Activated T-helper 2 cell treated with anti-CD3 and anti-CD28 coated beads, Interferon-gamma antibody, Interleukin-2, Interleukin-4, amounts not matched to agents 10 μg/mL and 5 μg/mL and 100 μg/mL, durations not matched to agents 14 hours and 24 hours and 36 hours (primary cell): Measurements from ENCODE around the gene LMX1B. TPM values are rescaled to one million over a fixed set of nuclear protein-coding genes. Genes with fewer than 3 reads are reported as not detected.
A peak's percentile ranks its signal among the peaks of the same experiment; 100 is the strongest.

Experiments used
- DNase-seq: peaks from one replicate; pipeline ENCODE4 v3.0.0; 2021; ENCODE audit warnings: low spot score
- H3K27ac Mint-ChIP-seq: one replicate; pipeline ENCODE4 v1.8.0; 2021; ENCODE audit warnings: mixed read lengths
- H3K27me3 Mint-ChIP-seq: one replicate; pipeline ENCODE4 v1.8.0; 2021; ENCODE audit warnings: low read depth, mixed read lengths
- H3K36me3 Mint-ChIP-seq: one replicate; pipeline ENCODE4 v1.8.0; 2021; ENCODE audit warnings: low read depth, mixed read lengths
- H3K4me1 Mint-ChIP-seq: one replicate; pipeline ENCODE4 v1.8.0; 2021; ENCODE audit warnings: low read depth, mixed read lengths
- H3K4me3 Mint-ChIP-seq: one replicate; pipeline ENCODE4 v1.8.0; 2021; ENCODE audit warnings: low read depth, mild to moderate bottlenecking, moderate library complexity, mixed read lengths
- H3K9me3 Mint-ChIP-seq: one replicate; pipeline ENCODE4 v1.8.0; 2021; ENCODE audit warnings: mixed read lengths
- intact Hi-C: fragments of 100-400 bp; cut with micrococcal nuclease; formaldehyde crosslinking; loops from one replicate; pipeline ENCODE4 v1.15.1; 2023
- total RNA-seq: library from RNA; stranded (reverse); gene quantifications from 2 replicates; pipeline ENCODE4 v1.2.3, GENCODE V29; 2022

Gene LMX1B
- total RNA-seq, 1 donor from 2014 or later, result not detected

- no peak overlapping the region for H3K27ac Mint-ChIP-seq
- H3K4me3 Mint-ChIP-seq, result no peak overlapping the region
- H3K9me3 Mint-ChIP-seq, result no peaks in the 10 kb centered on the region
- no peaks in the 10 kb centered on the region for H3K4me1 Mint-ChIP-seq
- intact Hi-C loops, result no loop called here
- H3K27me3 Mint-ChIP-seq, result peaks cover 16% of the 10 kb centered on the region
- H3K36me3 Mint-ChIP-seq, result no peaks in the 10 kb centered on the region
- peak; percentile 39 for DNase-seq
These were observed 76.8 kb downstream of the LMX1B start for GRCh38 chr9:126690431-126691051.

- DNase-seq, result no peak
- no peaks in the 10 kb centered on the region for H3K36me3 Mint-ChIP-seq
- no peaks in the 10 kb centered on the region for H3K9me3 Mint-ChIP-seq
- no peaks in the 10 kb centered on the region for H3K4me1 Mint-ChIP-seq
- H3K4me3 Mint-ChIP-seq, result no peak overlapping the region
- no peak overlapping the region for H3K27ac Mint-ChIP-seq
- H3K27me3 Mint-ChIP-seq, result peaks cover 7% of the 10 kb centered on the region
- intact Hi-C loops, result no loop called here
These were observed 78.5 kb downstream of the LMX1B start for GRCh38 chr9:126692041-126692758.

DNA sequence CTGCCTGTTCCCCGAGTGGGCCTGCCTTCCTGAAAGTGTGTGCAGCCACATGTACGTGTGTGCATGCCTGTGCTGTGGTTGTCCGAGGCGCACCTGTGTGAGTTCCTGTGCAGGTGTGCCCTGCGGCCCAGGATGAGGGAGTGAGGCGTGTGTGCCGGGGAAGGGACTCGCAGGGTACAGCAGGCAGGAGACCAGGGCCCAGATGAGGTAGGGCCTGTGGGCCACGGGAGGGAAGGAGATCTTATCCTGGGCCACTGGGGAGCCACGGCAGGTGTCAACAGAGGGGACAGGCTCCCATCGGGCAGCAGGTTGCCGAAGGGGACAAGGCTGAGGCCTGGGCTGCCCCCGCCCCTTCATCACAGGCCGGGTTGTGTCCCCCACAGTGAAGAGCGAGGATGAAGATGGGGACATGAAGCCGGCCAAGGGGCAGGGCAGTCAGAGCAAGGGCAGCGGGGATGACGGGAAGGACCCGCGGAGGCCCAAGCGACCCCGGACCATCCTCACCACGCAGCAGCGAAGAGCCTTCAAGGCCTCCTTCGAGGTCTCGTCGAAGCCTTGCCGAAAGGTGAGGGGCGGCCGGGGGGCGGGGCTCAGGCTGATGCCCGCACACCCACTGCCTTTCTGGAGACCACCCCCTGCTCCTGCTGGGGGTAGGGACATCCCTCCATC is 79.2 kb downstream of the LMX1B start:
- no peak overlapping the region for H3K27ac Mint-ChIP-seq
- intact Hi-C loops, result no loop called here
- H3K4me3 Mint-ChIP-seq, result no peak overlapping the region
- H3K27me3 Mint-ChIP-seq, result peaks cover 4% of the 10 kb centered on the region
- H3K36me3 Mint-ChIP-seq, result no peaks in the 10 kb centered on the region
- no peaks in the 10 kb centered on the region for H3K9me3 Mint-ChIP-seq
- H3K4me1 Mint-ChIP-seq, result no peaks in the 10 kb centered on the region
- no peak for DNase-seq

DNA sequence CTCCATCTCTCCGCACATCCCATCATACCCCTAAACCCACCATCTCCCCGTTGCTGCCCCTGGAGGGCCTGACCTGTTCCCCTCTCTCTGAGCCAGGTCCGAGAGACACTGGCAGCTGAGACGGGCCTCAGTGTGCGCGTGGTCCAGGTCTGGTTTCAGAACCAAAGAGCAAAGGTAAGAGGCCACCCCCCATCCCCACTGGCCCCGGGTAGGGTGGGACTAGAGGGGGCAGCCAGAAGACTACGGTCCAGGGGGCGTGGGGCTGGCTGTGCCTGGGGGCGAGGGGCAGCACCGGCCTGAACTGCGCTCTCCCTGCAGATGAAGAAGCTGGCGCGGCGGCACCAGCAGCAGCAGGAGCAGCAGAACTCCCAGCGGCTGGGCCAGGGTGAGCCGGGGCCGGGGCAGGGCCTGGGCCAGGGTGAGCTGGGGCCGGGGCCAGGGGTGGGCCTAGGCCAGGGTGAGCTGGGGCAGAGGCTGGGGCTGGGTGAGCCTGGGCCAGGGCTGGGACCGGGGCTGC is 79.8 kb downstream of the LMX1B start:
- intact Hi-C loops, result no loop called here
- H3K9me3 Mint-ChIP-seq, result no peaks in the 10 kb centered on the region

GRCh38 chr9:126694206-126695081 is 80.7 kb downstream of the LMX1B start:
- H3K27me3 Mint-ChIP-seq, result peaks cover 2% of the 10 kb centered on the region

More for the DNA sequence above, 79.8 kb downstream of the LMX1B start:
- no peaks in the 10 kb centered on the region for H3K36me3 Mint-ChIP-seq
- H3K27ac Mint-ChIP-seq, result no peak overlapping the region
- H3K4me3 Mint-ChIP-seq, result no peak overlapping the region
- DNase-seq, result no peak
- no peaks in the 10 kb centered on the region for H3K4me1 Mint-ChIP-seq
- peaks cover 4% of the 10 kb centered on the region for H3K27me3 Mint-ChIP-seq

DNA sequence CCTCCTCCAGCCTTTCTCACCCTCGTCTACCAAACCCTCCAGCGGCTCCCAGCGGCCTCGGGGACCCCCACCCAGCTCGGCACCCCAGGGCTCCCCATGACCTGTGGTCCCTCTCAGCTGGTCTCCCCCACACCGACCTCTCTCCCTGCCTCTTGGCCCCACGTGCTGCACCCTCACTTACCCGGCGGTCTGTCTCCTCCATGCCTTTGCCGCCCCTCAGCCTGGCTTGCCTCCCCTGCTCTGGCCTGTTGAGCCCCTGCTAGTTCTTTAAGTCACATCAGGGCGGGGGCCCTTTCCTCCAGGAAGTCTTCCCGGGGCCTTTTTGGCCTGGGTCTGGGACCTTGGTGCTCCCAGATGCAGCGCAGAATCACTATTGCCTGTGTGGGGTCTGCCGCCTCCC is 81.5 kb downstream of the LMX1B start:
- H3K36me3 Mint-ChIP-seq, result no peaks in the 10 kb centered on the region

More at GRCh38 chr9:126694206-126695081, 80.7 kb downstream of the LMX1B start:
- Mint-ChIP-seq H3K4me1 (no peaks in the 10 kb centered on the region), H3K36me3 (no peaks in the 10 kb centered on the region), H3K4me3 (no peak overlapping the region), H3K9me3 (no peaks in the 10 kb centered on the region), H3K27ac (no peak overlapping the region)
- intact Hi-C loops, result no loop called here
- DNase-seq, result no peak

DNA sequence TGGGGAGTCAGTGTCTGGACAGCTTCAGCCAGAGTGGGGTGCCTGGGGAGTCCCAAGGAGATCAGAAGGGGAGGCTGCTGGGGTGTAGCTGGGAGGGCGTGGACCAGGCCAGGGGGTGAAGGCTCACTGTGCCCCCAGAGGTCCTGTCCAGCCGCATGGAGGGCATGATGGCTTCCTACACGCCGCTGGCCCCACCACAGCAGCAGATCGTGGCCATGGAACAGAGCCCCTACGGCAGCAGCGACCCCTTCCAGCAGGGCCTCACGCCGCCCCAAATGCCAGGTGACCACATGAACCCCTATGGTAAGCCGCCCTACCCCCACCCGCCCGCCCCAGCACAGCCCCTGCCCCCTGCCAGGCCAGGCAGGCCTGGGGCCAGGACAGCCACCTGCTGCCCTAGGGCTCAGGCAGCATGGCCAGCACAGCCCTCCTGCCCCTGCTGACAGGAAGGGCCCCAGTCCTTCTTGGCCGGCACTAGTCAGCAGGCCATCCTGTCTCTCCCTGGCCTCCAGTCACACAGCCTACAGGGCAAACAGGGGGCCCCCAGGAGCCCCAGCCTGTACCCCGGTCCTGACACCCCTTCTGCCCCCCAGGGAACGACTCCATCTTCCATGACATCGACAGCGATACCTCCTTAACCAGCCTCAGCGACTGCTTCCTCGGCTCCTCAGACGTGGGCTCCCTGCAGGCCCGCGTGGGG is 82.1 kb downstream of the LMX1B start:
- no peaks in the 10 kb centered on the region for H3K36me3 Mint-ChIP-seq
- H3K27me3 Mint-ChIP-seq, result peaks cover 3% of the 10 kb centered on the region
- DNase-seq, result no peak
- H3K4me3 Mint-ChIP-seq, result no peak overlapping the region
- no peak overlapping the region for H3K27ac Mint-ChIP-seq
- H3K9me3 Mint-ChIP-seq, result no peaks in the 10 kb centered on the region
- intact Hi-C loops, result no loop called here
- no peaks in the 10 kb centered on the region for H3K4me1 Mint-ChIP-seq

More for the DNA sequence above, 81.5 kb downstream of the LMX1B start:
- no peak for DNase-seq
- no peaks in the 10 kb centered on the region for H3K4me1 Mint-ChIP-seq
- H3K4me3 Mint-ChIP-seq, result no peak overlapping the region
- H3K9me3 Mint-ChIP-seq, result no peaks in the 10 kb centered on the region
- H3K27ac Mint-ChIP-seq, result no peak overlapping the region
- H3K27me3 Mint-ChIP-seq, result peaks cover 4% of the 10 kb centered on the region
- intact Hi-C loops, result no loop called here

- Mint-ChIP-seq H3K4me1 (no peaks in the 10 kb centered on the region), H3K36me3 (no peaks in the 10 kb centered on the region), H3K27ac (no peak overlapping the region), H3K4me3 (no peak overlapping the region), H3K27me3 (peaks cover 5% of the 10 kb centered on the region), H3K9me3 (no peaks in the 10 kb centered on the region)
- DNase-seq, result no peak
- intact Hi-C loops, result no loop called here
These were observed 82.8 kb downstream of the LMX1B start for GRCh38 chr9:126696401-126697145.

DNA sequence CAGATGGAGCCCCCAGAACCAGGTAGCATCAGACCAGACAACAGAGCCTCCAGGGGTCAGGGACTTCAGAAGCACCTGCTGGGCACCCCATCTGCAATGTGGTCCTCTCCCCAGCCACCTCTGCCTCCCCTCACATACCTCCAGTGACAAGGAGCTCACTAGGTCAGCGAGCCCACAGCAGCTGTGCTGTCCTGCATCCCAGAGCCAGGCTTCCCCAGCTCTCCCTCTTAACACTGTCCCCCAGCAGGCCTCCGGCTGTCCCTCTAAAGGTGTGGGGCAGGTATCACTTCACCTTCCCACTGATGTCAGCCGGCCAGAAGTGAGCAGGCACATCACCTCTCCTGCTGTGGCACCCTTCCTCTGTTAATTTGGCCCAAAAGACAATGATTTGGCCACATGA is 83.6 kb downstream of the LMX1B start:
- no peaks in the 10 kb centered on the region for H3K9me3 Mint-ChIP-seq
- H3K4me3 Mint-ChIP-seq, result no peak overlapping the region
- H3K27me3 Mint-ChIP-seq, result peaks cover 7% of the 10 kb centered on the region
- DNase-seq, result no peak
- H3K27ac Mint-ChIP-seq, result no peak overlapping the region
- intact Hi-C loops, result no loop called here
- H3K36me3 Mint-ChIP-seq, result no peaks in the 10 kb centered on the region
- no peaks in the 10 kb centered on the region for H3K4me1 Mint-ChIP-seq

- Mint-ChIP-seq H3K27ac (no peak overlapping the region), H3K36me3 (no peaks in the 10 kb centered on the region), H3K9me3 (no peaks in the 10 kb centered on the region), H3K4me3 (no peak overlapping the region), H3K4me1 (no peaks in the 10 kb centered on the region), H3K27me3 (peaks cover 7% of the 10 kb centered on the region)
- no peak for DNase-seq
- intact Hi-C loops, result no loop called here
These were observed 84.5 kb downstream of the LMX1B start for GRCh38 chr9:126698251-126698650.

- Mint-ChIP-seq H3K4me1 (no peaks in the 10 kb centered on the region), H3K9me3 (no peaks in the 10 kb centered on the region), H3K36me3 (no peaks in the 10 kb centered on the region), H3K27ac (no peak overlapping the region), H3K4me3 (no peak overlapping the region), H3K27me3 (peaks cover 7% of the 10 kb centered on the region)
- DNase-seq, result no peak
- intact Hi-C loops, result no loop called here
These were observed 85.0 kb downstream of the LMX1B start for GRCh38 chr9:126698756-126699155.
